ENCODE results near the gene RNF212.

Gene RNF212

GRCh38 chr4:1072830-1073446 is 40.4 kb downstream of the RNF212 start:
- Histone ChIP-seq H3K27me3 (ENCODE audit: insufficient read depth, low read depth) (no peaks in the 10 kb centered on the region; the same call in 1 of the 2 replicates), H2AFZ (ENCODE audit: low read depth) (no peak overlapping the region), H3K4me2 (no peak overlapping the region), H3K36me3 (ENCODE audit: insufficient read depth) (no peaks in the 10 kb centered on the region), H3K4me1 (ENCODE audit: low read depth, poor library complexity, severe bottlenecking) (no peaks in the 10 kb centered on the region), H3K9ac (no peak overlapping the region), H3K4me3 (IDR thresholded peaks at IDR 0.05; ENCODE audit: insufficient read depth, low read depth, low read length) (no peak overlapping the region), H3K27ac (no peak overlapping the region), H4K20me1 (ENCODE audit: insufficient read depth) (no peaks in the 10 kb centered on the region), H3K79me2 (ENCODE audit: insufficient read depth, low read depth) (no peaks in the 10 kb centered on the region)
- peak; percentile 26; the same call in 1 of the 2 replicates for TF ChIP-seq CTCF (conservative IDR thresholded peaks at IDR 0.05; ENCODE audit: low read depth, low read length)

- TF ChIP-seq CTCF (conservative IDR thresholded peaks at IDR 0.05; ENCODE audit: low read depth, low read length): no peak
- Histone ChIP-seq H3K27me3 (ENCODE audit: insufficient read depth, low read depth) (no peaks in the 10 kb centered on the region), H3K4me2 (no peak overlapping the region), H3K4me3 (IDR thresholded peaks at IDR 0.05; ENCODE audit: insufficient read depth, low read depth, low read length) (no peak overlapping the region), H3K36me3 (ENCODE audit: insufficient read depth) (no peaks in the 10 kb centered on the region), H4K20me1 (ENCODE audit: insufficient read depth) (no peaks in the 10 kb centered on the region), H3K27ac (no peak overlapping the region), H3K9ac (no peak overlapping the region), H3K79me2 (ENCODE audit: insufficient read depth, low read depth) (no peaks in the 10 kb centered on the region), H3K4me1 (ENCODE audit: low read depth, poor library complexity, severe bottlenecking) (no peaks in the 10 kb centered on the region), H2AFZ (ENCODE audit: low read depth) (no peak overlapping the region)
These were observed 44.0 kb downstream of the RNF212 start for GRCh38 chr4:1069394-1069793.

- Histone ChIP-seq H3K27ac (no peak overlapping the region), H2AFZ (ENCODE audit: low read depth) (no peak overlapping the region), H3K9ac (no peak overlapping the region), H3K27me3 (ENCODE audit: insufficient read depth, low read depth) (no peaks in the 10 kb centered on the region), H3K4me1 (ENCODE audit: low read depth, poor library complexity, severe bottlenecking) (no peaks in the 10 kb centered on the region), H3K79me2 (ENCODE audit: insufficient read depth, low read depth) (no peaks in the 10 kb centered on the region), H3K4me3 (IDR thresholded peaks at IDR 0.05; ENCODE audit: insufficient read depth, low read depth, low read length) (no peak overlapping the region), H4K20me1 (ENCODE audit: insufficient read depth) (no peaks in the 10 kb centered on the region), H3K4me2 (no peak overlapping the region), H3K36me3 (ENCODE audit: insufficient read depth) (no peaks in the 10 kb centered on the region)
- TF ChIP-seq CTCF (conservative IDR thresholded peaks at IDR 0.05; ENCODE audit: low read depth, low read length): no peak
These were observed 47.6 kb downstream of the RNF212 start for GRCh38 chr4:1065732-1066131.

GRCh38 chr4:1062419-1062818 is 50.9 kb downstream of the RNF212 start:
- H3K27ac ChIP-seq: no peak overlapping the region
- no peak overlapping the region for H3K9ac ChIP-seq
- H3K4me1 ChIP-seq (ENCODE audit: low read depth, poor library complexity, severe bottlenecking): no peaks in the 10 kb centered on the region
- no peak overlapping the region for H2AFZ ChIP-seq (ENCODE audit: low read depth)
- no peak overlapping the region for H3K4me2 ChIP-seq
- TF ChIP-seq CTCF (conservative IDR thresholded peaks at IDR 0.05; ENCODE audit: low read depth, low read length): no peak
- no peaks in the 10 kb centered on the region for H3K79me2 ChIP-seq (ENCODE audit: insufficient read depth, low read depth)
- no peak overlapping the region for H3K4me3 ChIP-seq (IDR thresholded peaks at IDR 0.05; ENCODE audit: insufficient read depth, low read depth, low read length)
- peaks cover 20% of the 10 kb centered on the region; the same call in 1 of the 2 replicates for H3K27me3 ChIP-seq (ENCODE audit: insufficient read depth, low read depth)
- no peaks in the 10 kb centered on the region for H4K20me1 ChIP-seq (ENCODE audit: insufficient read depth)
- H3K36me3 ChIP-seq (ENCODE audit: insufficient read depth): no peaks in the 10 kb centered on the region

All from KMS-11 (cell line).